PC-3 (cell line): ENCODE results near the gene OLFM2. TPM values are rescaled to one million over a fixed set of nuclear protein-coding genes. Genes with fewer than 3 reads are reported as not detected.

ENCODE experiments used
- ATAC-seq: fragments of 200-7000 bp; cut with Tn5 transposase; 2 replicates; pipeline ENCODE4 v1.9.1; 2020; ENCODE audit warnings: mild to moderate bottlenecking, moderate library complexity
- BruUV-seq: library from RNA; stranded (reverse); fragments of 400-500 nt; replicated peaks from 2 replicates; lab custom pipeline; 2021; lab: Mats Ljungman, UMichigan
- CTCF ChIA-PET: fragments of 300-600 bp; sonication (Branson Sonifier 250); formaldehyde crosslinking; loops from one replicate; lab custom pipeline; 2022; ENCODE audit warnings: antibody characterized with exemption; lab: Charles Lee
- POLR2A ChIA-PET: fragments of 300-600 bp; sonication (Branson Sonifier 250); formaldehyde crosslinking; loops from one replicate; lab custom pipeline; 2022; ENCODE audit warnings: antibody characterized with exemption; ENCODE audit not compliant: unreplicated experiment; lab: Charles Lee
- DNase-seq: peaks from one replicate; pipeline ENCODE4 v3.0.0-alpha.2; 2015
- H2AFZ ChIP-seq: fragments of 300-600 bp; sonication (generic); 2 replicates; pipeline ENCODE4 v1.6.0; 2016; ENCODE audit warnings: antibody characterized with exemption, low read length
- H3F3A ChIP-seq: fragments of 300-600 bp; sonication (generic); one replicate; pipeline ENCODE4 v1.6.0; 2017; ENCODE audit warnings: antibody characterized with exemption, low read length, control low read depth, mild to moderate bottlenecking; ENCODE audit not compliant: unreplicated experiment
- H3K27ac ChIP-seq: fragments of 300-600 bp; sonication (generic); 2 replicates; pipeline ENCODE4 v1.5.1; 2016; ENCODE audit warnings: mild to moderate bottlenecking, low read length
- H3K27me3 ChIP-seq: fragments of 300-600 bp; sonication (generic); 2 replicates; pipeline ENCODE4 v1.6.1; 2016; ENCODE audit warnings: low read length, mixed read lengths
- H3K36me3 ChIP-seq: fragments of 300-600 bp; sonication (generic); 2 replicates; pipeline ENCODE4 v1.6.1; 2016; ENCODE audit warnings: low read depth, mixed run types, low read length, mixed read lengths
- H3K4me1 ChIP-seq: fragments of 300-600 bp; sonication (generic); 2 replicates; pipeline ENCODE4 v1.5.1; 2016; ENCODE audit warnings: low read length; ENCODE audit not compliant: insufficient read depth
- H3K4me2 ChIP-seq: fragments of 300-600 bp; sonication (generic); 2 replicates; pipeline ENCODE4 v1.6.0; 2016; ENCODE audit warnings: low read length
- H3K4me3 ChIP-seq: fragments of 300-600 bp; sonication (generic); 2 replicates; pipeline ENCODE4 v1.5.1; 2016; ENCODE audit warnings: mild to moderate bottlenecking, low read length, mixed read lengths
- H3K79me2 ChIP-seq: fragments of 300-600 bp; sonication (generic); 2 replicates; pipeline ENCODE4 v1.6.1; 2017; ENCODE audit warnings: low read length, mixed read lengths
- H3K9ac ChIP-seq: fragments of 300-600 bp; sonication (generic); 2 replicates; pipeline ENCODE4 v1.6.0; 2016; ENCODE audit warnings: mild to moderate bottlenecking, low read length
- H3K9me2 ChIP-seq: fragments of 300-600 bp; sonication (generic); replicated peaks from 2 replicates; pipeline ENCODE4 v1.6.1; 2016; ENCODE audit warnings: mixed run types, low read length, mixed read lengths
- H3K9me3 ChIP-seq: fragments of 300-600 bp; sonication (generic); 2 replicates; pipeline ENCODE4 v1.6.1; 2016; ENCODE audit warnings: low read length, mixed read lengths
- H4K20me1 ChIP-seq: fragments of 300-600 bp; sonication (generic); 2 replicates; pipeline ENCODE4 v1.6.1; 2016; ENCODE audit warnings: low read length, mixed read lengths
- CTCF ChIP-seq: fragments of 300-600 bp; sonication (generic); conservative IDR thresholded peaks from 2 replicates; pipeline ENCODE4 v1.5.1; 2017; ENCODE audit warnings: antibody characterized with exemption, low read depth, mild to moderate bottlenecking, low read length
- EZH2 ChIP-seq: fragments of 300-600 bp; sonication (generic); IDR thresholded peaks from one replicate; pipeline ENCODE4 v1.6.1; 2017; ENCODE audit warnings: antibody characterized with exemption, mild to moderate bottlenecking, low read length; ENCODE audit not compliant: unreplicated experiment
- EZH2phosphoT487 ChIP-seq: fragments of 300-600 bp; sonication (generic); IDR thresholded peaks from 2 replicates; pipeline ENCODE4 v1.6.1; 2018; ENCODE audit warnings: mild to moderate bottlenecking, antibody characterized with exemption, low read length, borderline replicate concordance
- intact Hi-C: fragments of 100-400 bp; cut with micrococcal nuclease; formaldehyde crosslinking; loops from 2 replicates; pipeline ENCODE4 v1.9.0; 2023
- total RNA-seq: library from RNA; depleted of rRNA; stranded (reverse); fragments of >200 nt; gene quantifications from 2 replicates; pipeline ENCODE4 v1.2.3, GENCODE V29; 2014

The OLFM2 gene
- total RNA-seq, 1 experiment from 2014 or later, result 1.6 TPM

- ATAC-seq (no peak), DNase-seq (no peak)
- Histone ChIP-seq H3K9me2 (no peaks in the 10 kb centered on the region), H3K79me2 (no peaks in the 10 kb centered on the region), H3K4me2 (no peak overlapping the region), H3F3A (no peaks in the 10 kb centered on the region), H2AFZ (no peak overlapping the region), H3K36me3 (no peaks in the 10 kb centered on the region), H3K4me1 (no peaks in the 10 kb centered on the region), H3K27ac (no peak overlapping the region), H3K9ac (no peak overlapping the region), H3K4me3 (no peak overlapping the region), H3K27me3 (no peaks in the 10 kb centered on the region), H3K9me3 (no peaks in the 10 kb centered on the region), H4K20me1 (no peaks in the 10 kb centered on the region)
- intact Hi-C loops, result no loop called here
- BruUV-seq, result no TSS peak
- TF ChIP-seq EZH2phosphoT487 (no peak), CTCF (no peak), EZH2 (no peak)
- POLR2A ChIA-PET, result no interaction called here
- CTCF ChIA-PET, result no interaction called here
Observed at GRCh38 chr19:9856609-9857008, 79.7 kb downstream of the OLFM2 start.

- Histone ChIP-seq H3K36me3 (no peaks in the 10 kb centered on the region), H2AFZ (no peak overlapping the region), H3K4me1 (no peaks in the 10 kb centered on the region), H3K79me2 (no peaks in the 10 kb centered on the region), H3K27me3 (no peaks in the 10 kb centered on the region), H3K4me3 (no peak overlapping the region), H3K9me3 (no peaks in the 10 kb centered on the region), H3K9me2 (no peaks in the 10 kb centered on the region), H4K20me1 (no peaks in the 10 kb centered on the region), H3F3A (no peaks in the 10 kb centered on the region), H3K4me2 (no peak overlapping the region), H3K27ac (no peak overlapping the region), H3K9ac (no peak overlapping the region)
- ChIA-PET CTCF (no interaction called here), POLR2A (no interaction called here)
- no peak for ATAC-seq
- no peak for DNase-seq
- intact Hi-C loops, result no loop called here
- BruUV-seq, result no TSS peak
- TF ChIP-seq EZH2 (no peak), CTCF (no peak), EZH2phosphoT487 (no peak)
Observed at GRCh38 chr19:9854282-9854846, 82.0 kb downstream of the OLFM2 start.

GRCh38 chr19:9850235-9850959 is 85.9 kb downstream of the OLFM2 start:
- Histone ChIP-seq H3K9ac (no peak overlapping the region), H3K4me3 (no peak overlapping the region), H4K20me1 (no peaks in the 10 kb centered on the region), H2AFZ (no peak overlapping the region), H3K79me2 (no peaks in the 10 kb centered on the region), H3K27me3 (no peaks in the 10 kb centered on the region), H3K9me2 (no peaks in the 10 kb centered on the region), H3K4me2 (no peak overlapping the region), H3K36me3 (peaks cover 9% of the 10 kb centered on the region; the same call in 1 of the 2 replicates), H3K27ac (no peak overlapping the region), H3K4me1 (peaks cover 5% of the 10 kb centered on the region; the same call in 1 of the 2 replicates), H3F3A (no peaks in the 10 kb centered on the region), H3K9me3 (no peaks in the 10 kb centered on the region)
- TF ChIP-seq CTCF (no peak), EZH2 (no peak), EZH2phosphoT487 (no peak)
- intact Hi-C loops, result no loop called here
- BruUV-seq, result no TSS peak
- POLR2A ChIA-PET, result no interaction called here
- no peak for DNase-seq
- CTCF ChIA-PET, result no interaction called here
- ATAC-seq, result no peak
